Measurements from ENCODE around the gene HEG1.

The HEG1 gene

DNA sequence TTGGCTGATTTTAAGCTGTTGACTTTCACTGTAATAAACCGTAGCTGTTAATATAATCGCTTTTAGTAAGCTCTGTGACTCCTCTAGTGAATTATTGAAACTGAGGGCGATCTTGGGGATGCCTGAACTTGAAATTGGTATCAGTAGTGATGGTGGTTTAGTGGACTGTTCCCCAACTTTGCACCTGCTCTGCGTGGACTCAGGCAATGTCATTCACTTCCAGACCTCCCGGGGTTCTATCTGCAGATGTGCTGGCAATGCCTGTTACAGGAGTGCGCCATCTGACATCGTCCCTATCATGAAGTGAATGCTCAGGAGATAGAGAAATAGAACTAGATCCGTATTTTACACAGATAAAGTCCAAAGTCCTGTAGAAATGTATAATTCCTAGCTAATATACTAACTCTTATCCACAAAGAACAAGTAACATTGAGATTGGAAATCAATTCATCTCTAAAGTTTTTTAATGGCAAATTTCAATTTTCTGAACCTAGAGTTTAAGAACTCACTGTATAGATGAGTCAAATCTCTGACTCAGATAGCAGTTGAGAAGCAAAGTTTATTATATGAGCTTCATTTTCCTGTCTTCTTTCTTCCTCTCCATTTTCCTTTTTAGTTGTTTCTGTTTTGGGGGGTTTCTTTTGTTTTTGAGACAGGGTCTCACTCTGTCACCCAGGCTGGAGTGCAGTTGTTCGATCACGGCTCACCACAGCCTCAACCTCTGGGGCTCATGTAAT lies 51.8 kb downstream of the HEG1 start:
- Histone ChIP-seq H3K79me2 (no peaks in the 10 kb centered on the region), H3K27me3 (ENCODE audit: control insufficient read depth, insufficient read depth, low read length) (no peaks in the 10 kb centered on the region), H3K9ac (no peak overlapping the region), H2AFZ (no peak overlapping the region), H3K36me3 (ENCODE audit: control insufficient read depth, insufficient read depth, low read length) (no peaks in the 10 kb centered on the region), H3K4me1 (no peaks in the 10 kb centered on the region), H3K4me2 (ENCODE audit: low read length) (no peak overlapping the region), H3K27ac (no peak overlapping the region), H3K4me3 (ENCODE audit: low read depth, low read length) (no peak overlapping the region), H3K9me3 (ENCODE audit: control insufficient read depth, low read length) (no peaks in the 10 kb centered on the region)
- no peak for TF ChIP-seq CTCF (IDR thresholded peaks at IDR 0.05)

DNA sequence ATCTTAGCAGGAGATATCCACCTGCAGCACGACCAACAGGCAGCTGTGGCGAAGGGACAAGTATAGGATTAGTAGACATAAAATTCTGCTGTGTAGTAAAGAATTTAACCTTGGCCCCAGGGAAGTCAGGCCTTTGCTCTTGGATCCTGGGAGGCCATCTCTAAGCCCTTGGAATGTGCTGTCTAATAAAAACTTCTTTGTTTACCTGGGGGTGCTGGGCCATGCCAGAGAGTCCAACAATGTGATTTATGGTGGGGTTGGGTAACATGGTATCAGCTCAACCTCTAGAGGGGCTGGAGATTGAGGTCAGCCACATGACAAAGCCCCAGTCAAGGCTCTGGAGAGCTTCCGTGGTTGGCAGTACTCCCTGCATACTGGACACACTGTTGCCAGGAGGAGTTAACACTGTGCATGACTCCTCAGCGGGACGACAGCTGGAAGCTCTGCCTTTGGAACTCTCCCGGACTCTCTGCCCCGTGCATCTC lies 52.4 kb downstream of the HEG1 start:
- no peaks in the 10 kb centered on the region for H3K79me2 ChIP-seq
- H3K4me2 ChIP-seq (ENCODE audit: low read length), result no peak overlapping the region
- no peak for TF ChIP-seq CTCF (IDR thresholded peaks at IDR 0.05)
- H3K4me1 ChIP-seq, result no peaks in the 10 kb centered on the region
- no peaks in the 10 kb centered on the region for H3K27me3 ChIP-seq (ENCODE audit: control insufficient read depth, insufficient read depth, low read length)
- H3K9me3 ChIP-seq (ENCODE audit: control insufficient read depth, low read length), result no peaks in the 10 kb centered on the region
- no peak overlapping the region for H3K27ac ChIP-seq
- H2AFZ ChIP-seq, result no peak overlapping the region
- no peaks in the 10 kb centered on the region for H3K36me3 ChIP-seq (ENCODE audit: control insufficient read depth, insufficient read depth, low read length)
- no peak overlapping the region for H3K4me3 ChIP-seq (ENCODE audit: low read depth, low read length)
- H3K9ac ChIP-seq, result no peak overlapping the region

- Histone ChIP-seq H3K27me3 (ENCODE audit: control insufficient read depth, insufficient read depth, low read length) (no peaks in the 10 kb centered on the region), H3K4me3 (ENCODE audit: low read depth, low read length) (no peak overlapping the region), H3K9me3 (ENCODE audit: control insufficient read depth, low read length) (no peaks in the 10 kb centered on the region), H3K27ac (no peak overlapping the region), H3K79me2 (no peaks in the 10 kb centered on the region), H3K4me1 (no peaks in the 10 kb centered on the region), H3K9ac (no peak overlapping the region), H3K36me3 (ENCODE audit: control insufficient read depth, insufficient read depth, low read length) (no peaks in the 10 kb centered on the region), H2AFZ (no peak overlapping the region), H3K4me2 (ENCODE audit: low read length) (no peak overlapping the region)
- TF ChIP-seq CTCF (IDR thresholded peaks at IDR 0.05), result no peak
Observed at GRCh38 chr3:125002414-125003368, 53.1 kb downstream of the HEG1 start.

- H3K4me1 ChIP-seq, result no peaks in the 10 kb centered on the region
- no peak for TF ChIP-seq CTCF (IDR thresholded peaks at IDR 0.05)
- H2AFZ ChIP-seq, result no peak overlapping the region
- no peak overlapping the region for H3K4me2 ChIP-seq (ENCODE audit: low read length)
- H3K9me3 ChIP-seq (ENCODE audit: control insufficient read depth, low read length), result no peaks in the 10 kb centered on the region
- H3K27ac ChIP-seq, result no peak overlapping the region
- no peaks in the 10 kb centered on the region for H3K79me2 ChIP-seq
- no peaks in the 10 kb centered on the region for H3K36me3 ChIP-seq (ENCODE audit: control insufficient read depth, insufficient read depth, low read length)
- H3K27me3 ChIP-seq (ENCODE audit: control insufficient read depth, insufficient read depth, low read length), result no peaks in the 10 kb centered on the region
- no peak overlapping the region for H3K4me3 ChIP-seq (ENCODE audit: low read depth, low read length)
- no peak overlapping the region for H3K9ac ChIP-seq
Observed at GRCh38 chr3:125001557-125002413, 54.0 kb downstream of the HEG1 start.

Data from parathyroid adenoma (tissue), 2 donors.